Measurements from ENCODE around the gene MEN1. TPM values are rescaled to one million over a fixed set of nuclear protein-coding genes. Genes with fewer than 3 reads are reported as not detected.
A peak's percentile ranks its signal among the peaks of the same experiment; 100 is the strongest.

Gene MEN1
- total RNA-seq, 2 donors from 2014 or later, result 44.5 to 48.7 TPM

DNA sequence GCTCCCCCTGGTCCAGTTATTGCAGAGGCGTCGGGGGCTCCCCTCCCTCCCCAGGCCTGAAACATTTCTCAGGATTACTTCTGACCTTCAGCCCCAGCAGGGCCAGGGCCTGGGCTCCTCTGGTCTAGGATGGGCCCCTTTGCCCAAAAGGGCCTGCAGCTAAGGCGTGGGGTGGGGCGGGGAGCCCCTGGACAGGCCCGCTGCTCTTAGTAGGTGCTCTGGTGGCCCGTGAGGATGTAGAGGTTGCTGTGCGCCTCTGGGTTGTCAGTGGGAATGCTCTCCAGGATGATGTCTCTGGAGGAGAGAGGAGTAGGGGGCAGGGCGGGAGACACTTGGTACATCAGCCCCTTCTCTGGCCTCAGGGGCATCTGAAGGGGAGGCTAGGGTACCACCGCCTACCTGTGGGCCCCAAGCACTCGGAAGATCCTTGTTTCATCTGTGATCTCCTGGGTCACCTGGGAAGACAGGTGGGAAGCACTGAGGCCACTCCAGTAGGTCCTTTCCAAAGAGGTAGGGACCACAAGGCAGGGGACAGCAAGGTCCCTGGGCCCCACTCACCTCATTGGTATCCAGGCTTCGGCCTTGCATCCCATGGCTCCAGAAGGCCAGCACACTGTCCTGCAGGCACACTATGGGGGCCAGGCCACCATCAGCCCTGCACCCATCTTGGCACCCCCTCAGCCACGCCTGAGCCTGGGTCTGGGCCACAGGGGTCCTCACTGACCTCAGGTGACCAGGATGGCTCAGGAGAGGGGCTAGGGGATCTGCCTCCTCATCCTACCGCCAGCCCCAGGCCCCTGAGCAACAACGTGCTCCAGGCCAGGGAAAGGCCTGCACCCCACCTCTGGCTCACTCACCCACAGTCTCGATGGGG is 20.8 kb downstream of the MEN1 start:
- 90 to 97% methylated on average over 5 to 15 of the region's 15 CpGs for WGBS, 2 experiments (ENCODE audit: insufficient coverage in 1 of 2, insufficient read length in 1 of 2)
- TF ChIP-seq, protein P1, sequence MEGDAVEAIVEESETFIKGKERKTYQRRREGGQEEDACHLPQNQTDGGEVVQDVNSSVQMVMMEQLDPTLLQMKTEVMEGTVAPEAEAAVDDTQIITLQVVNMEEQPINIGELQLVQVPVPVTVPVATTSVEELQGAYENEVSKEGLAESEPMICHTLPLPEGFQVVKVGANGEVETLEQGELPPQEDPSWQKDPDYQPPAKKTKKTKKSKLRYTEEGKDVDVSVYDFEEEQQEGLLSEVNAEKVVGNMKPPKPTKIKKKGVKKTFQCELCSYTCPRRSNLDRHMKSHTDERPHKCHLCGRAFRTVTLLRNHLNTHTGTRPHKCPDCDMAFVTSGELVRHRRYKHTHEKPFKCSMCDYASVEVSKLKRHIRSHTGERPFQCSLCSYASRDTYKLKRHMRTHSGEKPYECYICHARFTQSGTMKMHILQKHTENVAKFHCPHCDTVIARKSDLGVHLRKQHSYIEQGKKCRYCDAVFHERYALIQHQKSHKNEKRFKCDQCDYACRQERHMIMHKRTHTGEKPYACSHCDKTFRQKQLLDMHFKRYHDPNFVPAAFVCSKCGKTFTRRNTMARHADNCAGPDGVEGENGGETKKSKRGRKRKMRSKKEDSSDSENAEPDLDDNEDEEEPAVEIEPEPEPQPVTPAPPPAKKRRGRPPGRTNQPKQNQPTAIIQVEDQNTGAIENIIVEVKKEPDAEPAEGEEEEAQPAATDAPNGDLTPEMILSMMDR (conservative IDR thresholded peaks at IDR 0.05), result no peak

DNA sequence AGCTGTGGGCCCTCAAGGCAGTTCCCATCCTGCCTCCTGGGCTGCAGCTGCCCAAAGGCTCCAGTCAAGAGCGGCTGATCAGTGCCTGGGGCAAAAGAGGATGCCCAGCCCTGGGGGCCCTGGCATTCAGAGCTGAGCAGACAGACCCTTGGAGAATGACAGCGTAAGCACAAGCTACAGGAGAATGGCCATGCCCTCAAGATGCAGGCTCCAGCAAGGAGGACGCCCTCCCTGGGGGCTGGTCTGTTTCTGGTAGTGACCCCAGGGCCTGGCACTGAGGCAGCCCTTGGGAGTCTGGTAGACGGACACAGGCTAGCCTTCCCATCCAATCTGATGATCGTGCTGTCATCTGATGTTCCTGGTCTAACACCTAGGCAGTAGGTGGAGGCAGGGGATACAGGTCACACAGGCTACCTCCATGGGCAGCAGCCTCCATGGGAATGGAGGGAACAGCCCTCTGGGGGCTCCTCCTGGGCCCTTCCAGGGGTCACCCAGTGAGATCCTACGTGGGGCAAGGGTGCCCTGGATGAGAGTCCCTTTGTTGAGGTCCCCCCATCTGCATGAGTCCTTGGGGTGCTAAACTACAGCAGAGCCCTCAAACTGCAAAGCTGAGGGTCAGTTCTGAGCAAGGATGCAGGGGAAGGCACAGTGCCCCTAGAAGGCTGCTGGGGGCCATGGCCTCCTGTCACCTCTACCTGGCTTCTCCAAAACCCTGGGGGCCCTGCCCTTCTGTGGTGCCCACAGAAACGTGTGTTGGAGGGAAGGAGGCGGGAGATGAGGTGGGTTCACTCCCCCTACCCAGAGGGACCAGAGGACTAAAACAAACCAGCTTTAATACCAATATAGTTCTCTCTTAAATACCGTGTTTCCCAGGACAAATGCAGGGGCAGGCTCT is 21.8 kb downstream of the MEN1 start:
- Histone ChIP-seq H3K9me3 (ENCODE audit: control insufficient read depth, low read length) (no peaks in the 10 kb centered on the region), H3K27me3 (ENCODE audit: control insufficient read depth, insufficient read depth, low read length, poor library complexity, severe bottlenecking) (no peaks in the 10 kb centered on the region), H3K4me1 (ENCODE audit: control insufficient read depth, insufficient read depth, low read length) (no peaks in the 10 kb centered on the region), H3K27ac (ENCODE audit: low read depth, low read length) (no peak overlapping the region), H3K9ac (ENCODE audit: extremely low read depth, low read length, poor library complexity, severe bottlenecking) (no peak overlapping the region), H3K4me3 (ENCODE audit: low read length) (no peak overlapping the region), H3K36me3 (ENCODE audit: control insufficient read depth, insufficient read depth, low read length) (no peaks in the 10 kb centered on the region)
- H3K27ac Mint-ChIP-seq, result no peak overlapping the region
- H3K9me3 Mint-ChIP-seq, result no peaks in the 10 kb centered on the region
- peaks cover 6% of the 10 kb centered on the region for H3K36me3 Mint-ChIP-seq (ENCODE audit: low read depth)
- no peak for DNase-seq
- WGBS, 2 experiments (ENCODE audit: insufficient coverage in 1 of 2, insufficient read length in 1 of 2), result 88 to 91% methylated on average over 4 to 7 of the region's 9 CpGs
- TF ChIP-seq, protein P1 (conservative IDR thresholded peaks at IDR 0.05), result no peak
- H3K27me3 Mint-ChIP-seq (ENCODE audit: insufficient read depth), result no peaks in the 10 kb centered on the region
- H3K4me3 Mint-ChIP-seq, result no peak overlapping the region
- H3K4me1 Mint-ChIP-seq, result no peaks in the 10 kb centered on the region

More for the DNA sequence above, 20.8 kb downstream of the MEN1 start:
- Mint-ChIP-seq H3K4me1 (no peaks in the 10 kb centered on the region), H3K36me3 (ENCODE audit: low read depth) (peaks cover 6% of the 10 kb centered on the region), H3K9me3 (no peaks in the 10 kb centered on the region), H3K4me3 (no peak overlapping the region), H3K27ac (peak overlapping the region; percentile 52), H3K27me3 (ENCODE audit: insufficient read depth) (no peaks in the 10 kb centered on the region)
- H3K27ac ChIP-seq (ENCODE audit: low read depth, low read length), result no peak overlapping the region
- H3K4me1 ChIP-seq (ENCODE audit: control insufficient read depth, insufficient read depth, low read length), result no peaks in the 10 kb centered on the region
- H3K9ac ChIP-seq (ENCODE audit: extremely low read depth, low read length, poor library complexity, severe bottlenecking), result no peak overlapping the region
- no peak overlapping the region for H3K4me3 ChIP-seq (ENCODE audit: low read length)
- no peaks in the 10 kb centered on the region for H3K9me3 ChIP-seq (ENCODE audit: control insufficient read depth, low read length)
- no peaks in the 10 kb centered on the region for H3K36me3 ChIP-seq (ENCODE audit: control insufficient read depth, insufficient read depth, low read length)
- H3K27me3 ChIP-seq (ENCODE audit: control insufficient read depth, insufficient read depth, low read length, poor library complexity, severe bottlenecking), result no peaks in the 10 kb centered on the region
- no peak for DNase-seq

DNA sequence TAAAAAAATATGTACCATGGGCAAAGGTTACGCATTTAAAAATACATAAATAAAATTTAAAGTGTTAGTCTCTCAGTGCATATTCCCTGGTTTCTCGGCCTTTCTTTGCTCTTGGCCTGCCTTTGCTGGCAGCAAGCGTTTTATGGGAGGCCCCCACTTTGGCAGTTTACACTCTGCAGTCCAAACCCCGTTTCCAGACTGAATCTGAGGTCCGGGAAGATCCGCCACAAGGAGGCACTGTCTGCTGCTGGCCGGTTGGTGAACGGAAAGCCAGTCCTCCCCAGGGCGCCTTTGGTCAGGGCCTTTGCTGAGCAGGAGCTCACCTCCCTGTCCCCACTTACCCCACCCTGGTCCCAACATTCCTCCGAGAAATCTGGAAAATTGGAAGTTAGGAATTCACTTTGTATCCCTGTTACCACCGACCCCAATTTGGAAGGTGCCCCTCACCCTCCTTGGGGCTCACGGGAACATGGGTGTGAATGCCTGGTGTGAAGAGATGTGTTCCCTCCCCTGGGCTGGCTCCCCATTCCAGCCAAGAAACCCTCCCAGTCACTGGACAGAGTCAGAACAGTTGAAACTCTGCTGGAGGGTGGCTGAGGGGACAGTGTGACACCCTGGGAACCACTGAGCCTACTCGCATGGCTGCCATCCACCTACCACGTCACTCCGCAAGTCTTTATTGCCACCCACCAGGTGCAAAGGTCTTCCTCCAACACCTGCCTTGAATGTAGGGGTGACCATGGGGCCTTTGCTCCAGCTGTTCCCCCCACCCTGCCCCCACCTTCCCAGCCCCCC is 22.6 kb downstream of the MEN1 start:
- Histone ChIP-seq H3K4me3 (ENCODE audit: low read length) (no peak overlapping the region), H3K36me3 (ENCODE audit: control insufficient read depth, insufficient read depth, low read length) (no peaks in the 10 kb centered on the region), H3K27me3 (ENCODE audit: control insufficient read depth, insufficient read depth, low read length, poor library complexity, severe bottlenecking) (no peaks in the 10 kb centered on the region), H3K9me3 (ENCODE audit: control insufficient read depth, low read length) (no peaks in the 10 kb centered on the region), H3K27ac (ENCODE audit: low read depth, low read length) (no peak overlapping the region), H3K9ac (ENCODE audit: extremely low read depth, low read length, poor library complexity, severe bottlenecking) (no peak overlapping the region), H3K4me1 (ENCODE audit: control insufficient read depth, insufficient read depth, low read length) (no peaks in the 10 kb centered on the region)
- no peak overlapping the region for H3K4me3 Mint-ChIP-seq
- no peak overlapping the region for H3K27ac Mint-ChIP-seq
- TF ChIP-seq, protein P1 (conservative IDR thresholded peaks at IDR 0.05), result peak; percentile 91
- no peaks in the 10 kb centered on the region for H3K27me3 Mint-ChIP-seq (ENCODE audit: insufficient read depth)
- no peaks in the 10 kb centered on the region for H3K4me1 Mint-ChIP-seq
- peaks cover 6% of the 10 kb centered on the region for H3K36me3 Mint-ChIP-seq (ENCODE audit: low read depth)
- WGBS, 2 experiments (ENCODE audit: insufficient coverage in 1 of 2, insufficient read length in 1 of 2), result 60 to 67% methylated on average over 10 to 15 of the region's 15 CpGs
- no peaks in the 10 kb centered on the region for H3K9me3 Mint-ChIP-seq
- peak; percentile 92 for DNase-seq

Measured in endodermal cell (in vitro differentiated cells).